Psoas muscle (tissue), 8 donors: ENCODE results near the gene ANKRD60. TPM values are rescaled to one million over a fixed set of nuclear protein-coding genes. Genes with fewer than 3 reads are reported as not detected.

Source experiments
- ATAC-seq, 4 donors: fragments of 200-7000 bp; cut with Tn5 transposase; one replicate each; pipeline ENCODE4 v1.9.1; 2020; ENCODE audit warnings: moderate library complexity in 3 of 4, mild to moderate bottlenecking in 2 of 4
- DNase-seq, 2 donors: peaks; one replicate each; pipeline ENCODE4 v3.0.0-alpha.2; 2020
- H3K27ac ChIP-seq: fragments of 200-600 bp; one replicate; pipeline ENCODE4 v1.8.0; 2022
- H3K27me3 ChIP-seq, 3 donors: fragments of 200-600 bp in 1 of 3; one replicate each; pipeline versions ENCODE4 v1.6.1 to v1.8.0; 2013 to 2022; ENCODE audit warnings: low read length in 2 of 3, mild to moderate bottlenecking in 2 of 3, moderate library complexity in 1 of 3; ENCODE audit not compliant: insufficient read depth in 3 of 3
- H3K36me3 ChIP-seq, 2 donors: fragments of 200-600 bp in 1 of 2; one replicate each; pipeline versions ENCODE4 v1.6.1 to v1.8.0; 2013 to 2022; ENCODE audit warnings: low read depth in 1 of 2, mild to moderate bottlenecking in 1 of 2, moderate library complexity in 1 of 2; ENCODE audit not compliant: insufficient read depth in 1 of 2
- H3K4me1 ChIP-seq: fragments of 200-600 bp; one replicate; pipeline ENCODE4 v1.8.0; 2022
- H3K4me3 ChIP-seq: fragments of 200-600 bp; one replicate; pipeline ENCODE4 v1.8.0; 2022; ENCODE audit warnings: mild to moderate bottlenecking
- H3K9me3 ChIP-seq: fragments of 200-600 bp; one replicate; pipeline ENCODE4 v1.8.0; 2022
- WGBS, 3 donors: extraction: QIAGEN DNeasy Blood & Tissue Kit; methylation state at CpG; one replicate each; pipeline versions ENCODE4 v1.1.6 to v1.1.7; 2013; 5-methylcytosine and 5-hydroxymethylcytosine counted together
- intact Hi-C, 2 donors: fragments of 100-400 bp; cut with DNase I; formaldehyde crosslinking; loops; one replicate each; pipeline versions ENCODE4 v1.11.0 to v1.14.2; 2022
- polyA plus RNA-seq, 3 donors: library from polyadenylated mRNA; stranded (reverse); fragments of 200-250 nt; gene quantifications; one replicate each; pipeline ENCODE4 v1.2.3, GENCODE V29; 2013
- total RNA-seq, 4 donors: library from RNA; stranded (reverse); fragmentation: NEBNext Ultra II Directional in 2 of 4; extraction: Animal tissue kit (Norgen Biotek cat#: 25700) in 2 of 4; gene quantifications; one replicate each; pipeline versions ENCODE4 v1.2.1 to v1.2.4, GENCODE V29; 2021 to 2023
- TF ChIP-seq, protein P1 (sequence below): fragments of 200-600 bp; IDR thresholded peaks from one replicate; pipeline ENCODE4 v1.8.0; 2022; ENCODE audit warnings: antibody characterized with exemption
- donor health status: healthy with polysubstance abuse.
- donor health status: DM: no; HTN: no; CAD: no; lungs with moderate emphysema.
- donor health status: Bipolar disorder and iron deficiency.
- donor health status: healthy.
- donor health status: DM: yes; HTN: yes; CAD: no.
- donor health status: DM: no; HTN: no; CAD: no.
- donor health status: DM: no; HTN: no; CAD: no.
- donor health status: DM: yes; HTN: yes; CAD: no.

ANKRD60 gene
- total and polyA plus RNA-seq, 7 donors: not detected

GRCh38 chr20:58254890-58255289 lies 26.4 kb upstream of the ANKRD60 start:
- no peaks in the 10 kb centered on the region for H3K27me3 ChIP-seq
- H3K36me3 ChIP-seq: peaks cover 0 to 10% of the 10 kb centered on the region in 2 donors
- H3K27ac ChIP-seq: no peak overlapping the region
- intact Hi-C loops: no loop called here
- no peaks in the 10 kb centered on the region for H3K9me3 ChIP-seq
- H3K4me3 ChIP-seq: no peak overlapping the region
- no peaks in the 10 kb centered on the region for H3K4me1 ChIP-seq
- DNase-seq (no peak), ATAC-seq (no peak)
- TF ChIP-seq, protein P1, sequence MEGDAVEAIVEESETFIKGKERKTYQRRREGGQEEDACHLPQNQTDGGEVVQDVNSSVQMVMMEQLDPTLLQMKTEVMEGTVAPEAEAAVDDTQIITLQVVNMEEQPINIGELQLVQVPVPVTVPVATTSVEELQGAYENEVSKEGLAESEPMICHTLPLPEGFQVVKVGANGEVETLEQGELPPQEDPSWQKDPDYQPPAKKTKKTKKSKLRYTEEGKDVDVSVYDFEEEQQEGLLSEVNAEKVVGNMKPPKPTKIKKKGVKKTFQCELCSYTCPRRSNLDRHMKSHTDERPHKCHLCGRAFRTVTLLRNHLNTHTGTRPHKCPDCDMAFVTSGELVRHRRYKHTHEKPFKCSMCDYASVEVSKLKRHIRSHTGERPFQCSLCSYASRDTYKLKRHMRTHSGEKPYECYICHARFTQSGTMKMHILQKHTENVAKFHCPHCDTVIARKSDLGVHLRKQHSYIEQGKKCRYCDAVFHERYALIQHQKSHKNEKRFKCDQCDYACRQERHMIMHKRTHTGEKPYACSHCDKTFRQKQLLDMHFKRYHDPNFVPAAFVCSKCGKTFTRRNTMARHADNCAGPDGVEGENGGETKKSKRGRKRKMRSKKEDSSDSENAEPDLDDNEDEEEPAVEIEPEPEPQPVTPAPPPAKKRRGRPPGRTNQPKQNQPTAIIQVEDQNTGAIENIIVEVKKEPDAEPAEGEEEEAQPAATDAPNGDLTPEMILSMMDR: no peak

GRCh38 chr20:58251979-58252591 lies 23.6 kb upstream of the ANKRD60 start:
- intact Hi-C loops: no loop called here
- H3K27ac ChIP-seq: no peak overlapping the region
- TF ChIP-seq, protein P1: no peak
- ATAC-seq (no peak), DNase-seq (no peak)
- no peaks in the 10 kb centered on the region for H3K9me3 ChIP-seq
- peaks cover 0 to 21% of the 10 kb centered on the region in 2 donors for H3K36me3 ChIP-seq
- H3K27me3 ChIP-seq: no peaks in the 10 kb centered on the region
- WGBS, 3 donors: 88 to 93% (median 93%) methylated on average over 2 of the region's 2 CpGs
- no peak overlapping the region for H3K4me3 ChIP-seq
- H3K4me1 ChIP-seq: no peaks in the 10 kb centered on the region

- Histone ChIP-seq H3K4me3 (no peak overlapping the region), H3K4me1 (no peaks in the 10 kb centered on the region), H3K36me3 (peaks cover 0 to 27% of the 10 kb centered on the region in 2 donors), H3K9me3 (no peaks in the 10 kb centered on the region), H3K27me3 (no peaks in the 10 kb centered on the region), H3K27ac (no peak overlapping the region)
- WGBS, 3 donors: 83 to 94% (median 93%) methylated on average over 8 of the region's 8 CpGs
- TF ChIP-seq, protein P1: no peak
- ATAC-seq (no peak), DNase-seq (no peak)
- intact Hi-C loops: no loop called here
Measured at GRCh38 chr20:58251348-58251978, 23.0 kb upstream of the ANKRD60 start.

DNA sequence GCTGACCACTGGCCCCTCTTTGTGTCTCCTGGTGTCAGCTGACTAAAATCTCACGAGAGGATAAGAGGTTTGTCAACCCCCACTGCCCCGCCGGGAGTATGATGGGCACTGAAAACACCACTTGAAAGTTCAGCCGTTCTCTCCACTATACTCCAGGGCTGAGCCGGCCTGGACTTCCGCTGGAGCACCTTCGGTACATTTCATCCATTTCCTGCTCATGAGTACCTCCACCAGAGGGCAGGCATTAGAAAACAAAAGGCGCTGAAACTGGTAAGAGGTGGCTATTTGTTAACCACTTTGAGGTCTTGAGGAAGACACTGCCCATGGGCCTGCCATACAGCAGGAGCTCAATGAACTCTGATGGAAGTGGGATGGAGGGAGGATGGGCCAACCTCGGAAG lies 17.9 kb upstream of the ANKRD60 start:
- WGBS, 3 donors: 64 to 70% (median 66%) methylated on average over 9 of the region's 9 CpGs
- Histone ChIP-seq H3K4me1 (no peaks in the 10 kb centered on the region), H3K27ac (no peak overlapping the region), H3K27me3 (no peaks in the 10 kb centered on the region), H3K9me3 (no peaks in the 10 kb centered on the region), H3K4me3 (no peak overlapping the region), H3K36me3 (peaks cover 0 to 64% of the 10 kb centered on the region in 2 donors)
- intact Hi-C loops: no loop called here
- no peak for DNase-seq
- ATAC-seq: no peak
- TF ChIP-seq, protein P1: peak; percentile 6
